GM19463 (cell line): ENCODE data around the gene DDX19B.
"Not testable (repeated sequence)": the region's sequence is repeated elsewhere in the genome, so short reads cannot be mapped to it uniquely, and the experiment has no call there.

Experiments
- ATAC-seq: cut with Tn5 transposase; IDR thresholded peaks from one replicate; pipeline ENCODE4 v1.9.1; 2021; ENCODE audit warnings: mild to moderate bottlenecking, moderate library complexity; ENCODE audit not compliant: unreplicated experiment

The DDX19B gene

GRCh38 chr16:70287304-70287971, 11.5 kb upstream of the DDX19B start:
- not testable (repeated sequence) for ATAC-seq

GRCh38 chr16:70289229-70290094, 9.5 kb upstream of the DDX19B start, which contains the start of gene AARS1:
Gene AARS1, minus strand, starts transcription at chr16:70289506. Its CDS starts 6,743 bp downstream, at chr16:70282763.
- peak; percentile 98 for ATAC-seq

- ATAC-seq = no peak
Observed at GRCh38 chr16:70290949-70291519, 8.0 kb upstream of the DDX19B start.

- not testable (repeated sequence) for ATAC-seq
Observed at GRCh38 chr16:70292148-70292547, 6.8 kb upstream of the DDX19B start.

- no peak for ATAC-seq
Observed at GRCh38 chr16:70294385-70295025, 4.5 kb upstream of the DDX19B start.

GRCh38 chr16:70295634-70296033, 3.4 kb upstream of the DDX19B start:
- no peak for ATAC-seq

- no peak for ATAC-seq
Observed at GRCh38 chr16:70301121-70301520, 2.1 kb downstream of the DDX19B start.

- no peak for ATAC-seq
Observed at GRCh38 chr16:70302745-70303144, 3.8 kb downstream of the DDX19B start.

- no peak for ATAC-seq
Observed at GRCh38 chr16:70304892-70305448, 6.0 kb downstream of the DDX19B start.

GRCh38 chr16:70306880-70307279, 7.9 kb downstream of the DDX19B start:
- no peak for ATAC-seq

- ATAC-seq = not testable (repeated sequence)
Observed at GRCh38 chr16:70307726-70308125, 8.7 kb downstream of the DDX19B start.

- no peak for ATAC-seq
Observed at GRCh38 chr16:70320121-70320520, 21.1 kb downstream of the DDX19B start.

GRCh38 chr16:70324998-70325747, 26.2 kb downstream of the DDX19B start:
- no peak for ATAC-seq

GRCh38 chr16:70331091-70331490, 32.1 kb downstream of the DDX19B start:
- ATAC-seq = no peak

- ATAC-seq = no peak
Observed at GRCh38 chr16:70331588-70332358, 32.8 kb downstream of the DDX19B start.

GRCh38 chr16:70332728-70333127, 33.7 kb downstream of the DDX19B start:
- not testable (repeated sequence) for ATAC-seq

- ATAC-seq = no peak
Observed at GRCh38 chr16:70337814-70338213, 38.8 kb downstream of the DDX19B start.

- no peak for ATAC-seq
Observed at GRCh38 chr16:70341600-70341999, 42.6 kb downstream of the DDX19B start.

GRCh38 chr16:70342016-70342415, 43.0 kb downstream of the DDX19B start:
- ATAC-seq = no peak
